Measurements from ENCODE around the gene PFAS.

Gene PFAS

GRCh38 chr17:8225813-8226535 is 23.1 kb upstream of the PFAS start:
- H4K20me1 ChIP-seq (ENCODE audit: low read depth, low read length) = no peaks in the 10 kb centered on the region
- H3K27me3 ChIP-seq (ENCODE audit: low read length) = no peaks in the 10 kb centered on the region
- no peak overlapping the region for H3K9ac ChIP-seq (ENCODE audit: low read length)
- H3K4me2 ChIP-seq (ENCODE audit: low read depth, low read length, poor library complexity, severe bottlenecking) = no peak overlapping the region
- H2AFZ ChIP-seq (ENCODE audit: low read depth, low read length, severe bottlenecking) = no peak overlapping the region
- H3K9me2 ChIP-seq (replicated peaks; ENCODE audit: insufficient read depth, low read length) = no peaks in the 10 kb centered on the region
- no peaks in the 10 kb centered on the region for H3K79me2 ChIP-seq (ENCODE audit: insufficient read depth, low read length)
- TF ChIP-seq CTCF (IDR thresholded peaks at IDR 0.05; ENCODE audit: insufficient read depth, low read length, poor library complexity, severe bottlenecking) = no peak
- no peak for TF ChIP-seq EZH2phosphoT487 (conservative IDR thresholded peaks at IDR 0.05; ENCODE audit: low read length)
- peaks cover 23% of the 10 kb centered on the region for H3F3A ChIP-seq (ENCODE audit: insufficient read depth)
- no peak overlapping the region for H3K4me3 ChIP-seq (ENCODE audit: insufficient read depth, low read length, poor library complexity, severe bottlenecking)
- H3K36me3 ChIP-seq (ENCODE audit: low read length) = no peaks in the 10 kb centered on the region
- H3K9me3 ChIP-seq (ENCODE audit: insufficient read depth, low read length) = no peaks in the 10 kb centered on the region
- H3K27ac ChIP-seq (ENCODE audit: low read depth, low read length) = no peak overlapping the region

- Histone ChIP-seq H2AFZ (ENCODE audit: low read depth, low read length, severe bottlenecking) (no peak overlapping the region), H4K20me1 (ENCODE audit: low read depth, low read length) (no peaks in the 10 kb centered on the region), H3K27me3 (ENCODE audit: low read length) (no peaks in the 10 kb centered on the region), H3K9me2 (replicated peaks; ENCODE audit: insufficient read depth, low read length) (no peaks in the 10 kb centered on the region), H3K4me2 (ENCODE audit: low read depth, low read length, poor library complexity, severe bottlenecking) (no peak overlapping the region), H3K27ac (ENCODE audit: low read depth, low read length) (no peak overlapping the region), H3K36me3 (ENCODE audit: low read length) (no peaks in the 10 kb centered on the region), H3K9me3 (ENCODE audit: insufficient read depth, low read length) (no peaks in the 10 kb centered on the region), H3F3A (ENCODE audit: insufficient read depth) (peaks cover 18% of the 10 kb centered on the region), H3K4me3 (ENCODE audit: insufficient read depth, low read length, poor library complexity, severe bottlenecking) (no peak overlapping the region), H3K9ac (ENCODE audit: low read length) (no peak overlapping the region), H3K79me2 (ENCODE audit: insufficient read depth, low read length) (no peaks in the 10 kb centered on the region)
- TF ChIP-seq EZH2phosphoT487 (conservative IDR thresholded peaks at IDR 0.05; ENCODE audit: low read length) = no peak
- TF ChIP-seq CTCF (IDR thresholded peaks at IDR 0.05; ENCODE audit: insufficient read depth, low read length, poor library complexity, severe bottlenecking) = no peak
Measured at GRCh38 chr17:8226536-8227237, 22.4 kb upstream of the PFAS start.

GRCh38 chr17:8227238-8227581 is 21.9 kb upstream of the PFAS start:
- Histone ChIP-seq H3K79me2 (ENCODE audit: insufficient read depth, low read length) (no peaks in the 10 kb centered on the region), H3K9me2 (replicated peaks; ENCODE audit: insufficient read depth, low read length) (no peaks in the 10 kb centered on the region), H3K36me3 (ENCODE audit: low read length) (no peaks in the 10 kb centered on the region), H3K9ac (ENCODE audit: low read length) (no peak overlapping the region), H4K20me1 (ENCODE audit: low read depth, low read length) (no peaks in the 10 kb centered on the region), H3K27me3 (ENCODE audit: low read length) (no peaks in the 10 kb centered on the region), H3F3A (ENCODE audit: insufficient read depth) (peaks cover 13% of the 10 kb centered on the region; the same call in 1 of the 2 replicates), H3K4me3 (ENCODE audit: insufficient read depth, low read length, poor library complexity, severe bottlenecking) (no peak overlapping the region), H2AFZ (ENCODE audit: low read depth, low read length, severe bottlenecking) (no peak overlapping the region), H3K9me3 (ENCODE audit: insufficient read depth, low read length) (no peaks in the 10 kb centered on the region), H3K4me2 (ENCODE audit: low read depth, low read length, poor library complexity, severe bottlenecking) (no peak overlapping the region), H3K27ac (ENCODE audit: low read depth, low read length) (no peak overlapping the region)
- no peak for TF ChIP-seq EZH2phosphoT487 (conservative IDR thresholded peaks at IDR 0.05; ENCODE audit: low read length)
- TF ChIP-seq CTCF (IDR thresholded peaks at IDR 0.05; ENCODE audit: insufficient read depth, low read length, poor library complexity, severe bottlenecking) = no peak
